Measurements from ENCODE around the gene ALDH3B2. TPM values are rescaled to one million over a fixed set of nuclear protein-coding genes. Genes with fewer than 3 reads are reported as not detected.

ALDH3B2 gene
- total RNA-seq, 1 experiment from 2014 or later, result 0.13 TPM

GRCh38 chr11:67617243-67617953, 57.0 kb downstream of the ALDH3B2 start (continued):
- TF ChIP-seq GTF2I (CRISPR knock-in tag; conservative IDR thresholded peaks at IDR 0.05) (no peak), ZNF121 (CRISPR knock-in tag; IDR thresholded peaks at IDR 0.05) (no peak), NR2C2 (CRISPR knock-in tag; IDR thresholded peaks at IDR 0.05) (no peak), MYBL2 (CRISPR knock-in tag; IDR thresholded peaks at IDR 0.05) (no peak), MAX (CRISPR knock-in tag; IDR thresholded peaks at IDR 0.05) (no peak), PRRX2 (CRISPR knock-in tag; IDR thresholded peaks at IDR 0.05) (no peak), ARID4B (CRISPR knock-in tag; IDR thresholded peaks at IDR 0.05; ENCODE audit: borderline replicate concordance) (no peak), ZNF671 (CRISPR knock-in tag; IDR thresholded peaks at IDR 0.05) (no peak), ZNF512 (CRISPR knock-in tag; IDR thresholded peaks at IDR 0.05; ENCODE audit: borderline replicate concordance) (no peak), NR1H2 (CRISPR knock-in tag; IDR thresholded peaks at IDR 0.05) (no peak)

- DNase-seq (ENCODE audit: low spot score) (no peak), ATAC-seq (peak; percentile 8; the same call in 1 of the 2 replicates)
- Mint-ChIP-seq H3K27ac (no peak overlapping the region), H3K27me3 (ENCODE audit: low read depth) (peaks cover 40% of the 10 kb centered on the region), H3K4me1 (peaks cover 47% of the 10 kb centered on the region), H3K9me3 (no peaks in the 10 kb centered on the region; the same call in 1 of the 2 replicates), H3K4me3 (peak overlapping the region; percentile 25), H3K36me3 (peaks cover 7% of the 10 kb centered on the region)
- POLR2A ChIA-PET, result interaction anchor here (3.3 kb wide), 1 partner anchor 13 kb away, joined by 13 read pairs; the partner anchor contains the start of gene NUDT8
- CTCF ChIA-PET, result interaction anchor here (0.9 to 10.2 kb wide), 8 partner anchors 13 to 83 kb away, joined by 3 to 200 read pairs (median 5); partner anchors contain the start of genes GSTP1 and NUDT8
- TF ChIP-seq PRDM15 (CRISPR knock-in tag; IDR thresholded peaks at IDR 0.05) (no peak), NFYB (CRISPR knock-in tag; conservative IDR thresholded peaks at IDR 0.05; ENCODE audit: low read depth) (no peak), ZNF671 (CRISPR knock-in tag; IDR thresholded peaks at IDR 0.05) (no peak), E2F5 (CRISPR knock-in tag; IDR thresholded peaks at IDR 0.05) (no peak), SMAD3 (CRISPR knock-in tag; IDR thresholded peaks at IDR 0.05; ENCODE audit: borderline replicate concordance) (no peak), ZNF121 (CRISPR knock-in tag; IDR thresholded peaks at IDR 0.05) (no peak), SMAD4 (CRISPR knock-in tag; IDR thresholded peaks at IDR 0.05) (no peak), CREM (CRISPR knock-in tag; IDR thresholded peaks at IDR 0.05) (no peak), ATF3 (CRISPR knock-in tag; conservative IDR thresholded peaks at IDR 0.05) (no peak), E2F4 (CRISPR knock-in tag; IDR thresholded peaks at IDR 0.05; ENCODE audit: borderline replicate concordance, low read depth) (no peak), MYBL2 (CRISPR knock-in tag; IDR thresholded peaks at IDR 0.05) (no peak)
These were observed 57.8 kb downstream of the ALDH3B2 start for GRCh38 chr11:67616431-67617242.
